ENCODE results near the gene NTHL1. TPM values are rescaled to one million over a fixed set of nuclear protein-coding genes. Genes with fewer than 3 reads are reported as not detected.

Gene NTHL1
- total and polyA plus RNA-seq, 2 of the 13 experiments (the other 11 are each of a cell fraction or from before 2014, with no cell fraction given), result 47.5 to 64.9 TPM

DNA sequence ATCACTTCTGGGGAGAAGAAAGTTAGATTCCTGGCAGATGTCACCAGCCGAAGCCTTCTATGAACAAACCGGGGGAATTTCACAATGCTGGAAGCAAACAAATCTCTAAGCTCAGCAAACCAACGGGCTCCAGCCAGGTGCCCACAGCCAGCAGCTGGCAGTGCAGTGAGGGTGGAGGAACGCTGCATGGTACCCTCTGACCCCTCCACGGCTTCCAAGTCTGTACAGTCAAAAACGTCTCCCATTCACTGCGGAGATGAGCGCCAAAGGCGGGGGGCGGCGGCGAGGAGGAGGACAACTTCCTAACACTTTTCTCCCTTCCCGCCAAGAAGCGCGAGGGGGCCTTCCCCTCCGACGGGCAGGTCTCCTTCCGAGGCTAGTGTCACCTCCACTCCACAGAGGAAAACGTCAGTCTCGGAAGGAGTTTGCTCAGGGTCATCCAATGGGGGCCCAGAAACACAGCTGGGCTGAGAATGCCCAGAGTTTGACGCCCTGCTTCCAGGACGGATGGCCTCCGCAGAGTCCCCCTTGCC, 38.9 kb downstream of the NTHL1 start (continued):
- TF ChIP-seq, protein P1, sequence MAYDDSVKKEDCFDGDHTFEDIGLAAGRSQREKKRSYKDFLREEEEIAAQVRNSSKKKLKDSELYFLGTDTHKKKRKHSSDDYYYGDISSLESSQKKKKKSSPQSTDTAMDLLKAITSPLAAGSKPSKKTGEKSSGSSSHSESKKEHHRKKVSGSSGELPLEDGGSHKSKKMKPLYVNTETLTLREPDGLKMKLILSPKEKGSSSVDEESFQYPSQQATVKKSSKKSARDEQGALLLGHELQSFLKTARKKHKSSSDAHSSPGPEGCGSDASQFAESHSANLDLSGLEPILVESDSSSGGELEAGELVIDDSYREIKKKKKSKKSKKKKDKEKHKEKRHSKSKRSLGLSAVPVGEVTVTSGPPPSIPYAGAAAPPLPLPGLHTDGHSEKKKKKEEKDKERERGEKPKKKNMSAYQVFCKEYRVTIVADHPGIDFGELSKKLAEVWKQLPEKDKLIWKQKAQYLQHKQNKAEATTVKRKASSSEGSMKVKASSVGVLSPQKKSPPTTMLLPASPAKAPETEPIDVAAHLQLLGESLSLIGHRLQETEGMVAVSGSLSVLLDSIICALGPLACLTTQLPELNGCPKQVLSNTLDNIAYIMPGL (CRISPR knock-in tag; IDR thresholded peaks at IDR 0.05; ENCODE audit: borderline replicate concordance in 1 of 2, low read depth in 1 of 2), result peak in 1 of 2 experiments; percentile 18; a peak in 1 of 4 replicates
- TF ChIP-seq POLR2A (IDR thresholded peaks at IDR 0.05; ENCODE audit: insufficient read depth in 1 of 2, low read depth in 2 of 2, low read length in 2 of 2), result peak in 1 of 2 experiments; percentile 53; a peak in 2 of 4 replicates
- TF ChIP-seq ZNF605 (CRISPR knock-in tag; IDR thresholded peaks at IDR 0.05), result 0 out of 2 replicates have a peak, but pooled peaks have one; percentile 34
- TF ChIP-seq HNRNPL (IDR thresholded peaks at IDR 0.05; ENCODE audit: low read depth, low read length), result peak; percentile 90
- TF ChIP-seq GABPB1 (CRISPR knock-in tag; IDR thresholded peaks at IDR 0.05), result no peak
- 0 out of 2 replicates have a peak, but pooled peaks have one; percentile 14 for TF ChIP-seq HDAC2 (CRISPR knock-in tag; IDR thresholded peaks at IDR 0.05)
- 0 out of 2 replicates have a peak, but pooled peaks have one; percentile 31 for TF ChIP-seq MLLT10 (CRISPR knock-in tag; IDR thresholded peaks at IDR 0.05)
- TF ChIP-seq RCOR2 (CRISPR knock-in tag; IDR thresholded peaks at IDR 0.05), result no peak
- 0 out of 2 replicates have a peak, but pooled peaks have one; percentile 38 for TF ChIP-seq RNF2 (conservative IDR thresholded peaks at IDR 0.05; ENCODE audit: low read depth)
- peak; percentile 80 for TF ChIP-seq BCL6 (CRISPR knock-in tag; IDR thresholded peaks at IDR 0.05)
- TF ChIP-seq, protein P2, sequence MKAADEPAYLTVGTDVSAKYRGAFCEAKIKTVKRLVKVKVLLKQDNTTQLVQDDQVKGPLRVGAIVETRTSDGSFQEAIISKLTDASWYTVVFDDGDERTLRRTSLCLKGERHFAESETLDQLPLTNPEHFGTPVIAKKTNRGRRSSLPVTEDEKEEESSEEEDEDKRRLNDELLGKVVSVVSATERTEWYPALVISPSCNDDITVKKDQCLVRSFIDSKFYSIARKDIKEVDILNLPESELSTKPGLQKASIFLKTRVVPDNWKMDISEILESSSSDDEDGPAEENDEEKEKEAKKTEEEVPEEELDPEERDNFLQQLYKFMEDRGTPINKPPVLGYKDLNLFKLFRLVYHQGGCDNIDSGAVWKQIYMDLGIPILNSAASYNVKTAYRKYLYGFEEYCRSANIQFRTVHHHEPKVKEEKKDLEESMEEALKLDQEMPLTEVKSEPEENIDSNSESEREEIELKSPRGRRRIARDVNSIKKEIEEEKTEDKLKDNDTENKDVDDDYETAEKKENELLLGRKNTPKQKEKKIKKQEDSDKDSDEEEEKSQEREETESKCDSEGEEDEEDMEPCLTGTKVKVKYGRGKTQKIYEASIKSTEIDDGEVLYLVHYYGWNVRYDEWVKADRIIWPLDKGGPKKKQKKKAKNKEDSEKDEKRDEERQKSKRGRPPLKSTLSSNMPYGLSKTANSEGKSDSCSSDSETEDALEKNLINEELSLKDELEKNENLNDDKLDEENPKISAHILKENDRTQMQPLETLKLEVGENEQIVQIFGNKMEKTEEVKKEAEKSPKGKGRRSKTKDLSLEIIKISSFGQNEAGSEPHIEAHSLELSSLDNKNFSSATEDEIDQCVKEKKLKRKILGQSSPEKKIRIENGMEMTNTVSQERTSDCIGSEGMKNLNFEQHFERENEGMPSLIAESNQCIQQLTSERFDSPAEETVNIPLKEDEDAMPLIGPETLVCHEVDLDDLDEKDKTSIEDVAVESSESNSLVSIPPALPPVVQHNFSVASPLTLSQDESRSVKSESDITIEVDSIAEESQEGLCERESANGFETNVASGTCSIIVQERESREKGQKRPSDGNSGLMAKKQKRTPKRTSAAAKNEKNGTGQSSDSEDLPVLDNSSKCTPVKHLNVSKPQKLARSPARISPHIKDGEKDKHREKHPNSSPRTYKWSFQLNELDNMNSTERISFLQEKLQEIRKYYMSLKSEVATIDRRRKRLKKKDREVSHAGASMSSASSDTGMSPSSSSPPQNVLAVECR (CRISPR knock-in tag; IDR thresholded peaks at IDR 0.05; ENCODE audit: borderline replicate concordance), result peak; percentile 58; the same call in 1 of the 2 replicates
- TF ChIP-seq HES4 (CRISPR knock-in tag; IDR thresholded peaks at IDR 0.05; ENCODE audit: borderline replicate concordance), result no peak
- peak; percentile 57; the same call in 1 of the 2 replicates for TF ChIP-seq NFKB2 (CRISPR knock-in tag; IDR thresholded peaks at IDR 0.05; ENCODE audit: borderline replicate concordance)
- TF ChIP-seq, protein P3, sequence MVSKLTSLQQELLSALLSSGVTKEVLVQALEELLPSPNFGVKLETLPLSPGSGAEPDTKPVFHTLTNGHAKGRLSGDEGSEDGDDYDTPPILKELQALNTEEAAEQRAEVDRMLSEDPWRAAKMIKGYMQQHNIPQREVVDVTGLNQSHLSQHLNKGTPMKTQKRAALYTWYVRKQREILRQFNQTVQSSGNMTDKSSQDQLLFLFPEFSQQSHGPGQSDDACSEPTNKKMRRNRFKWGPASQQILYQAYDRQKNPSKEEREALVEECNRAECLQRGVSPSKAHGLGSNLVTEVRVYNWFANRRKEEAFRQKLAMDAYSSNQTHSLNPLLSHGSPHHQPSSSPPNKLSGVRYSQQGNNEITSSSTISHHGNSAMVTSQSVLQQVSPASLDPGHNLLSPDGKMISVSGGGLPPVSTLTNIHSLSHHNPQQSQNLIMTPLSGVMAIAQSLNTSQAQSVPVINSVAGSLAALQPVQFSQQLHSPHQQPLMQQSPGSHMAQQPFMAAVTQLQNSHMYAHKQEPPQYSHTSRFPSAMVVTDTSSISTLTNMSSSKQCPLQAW (CRISPR knock-in tag; IDR thresholded peaks at IDR 0.05), result 0 out of 2 replicates have a peak, but pooled peaks have one; percentile 20
- TF ChIP-seq, protein P4, sequence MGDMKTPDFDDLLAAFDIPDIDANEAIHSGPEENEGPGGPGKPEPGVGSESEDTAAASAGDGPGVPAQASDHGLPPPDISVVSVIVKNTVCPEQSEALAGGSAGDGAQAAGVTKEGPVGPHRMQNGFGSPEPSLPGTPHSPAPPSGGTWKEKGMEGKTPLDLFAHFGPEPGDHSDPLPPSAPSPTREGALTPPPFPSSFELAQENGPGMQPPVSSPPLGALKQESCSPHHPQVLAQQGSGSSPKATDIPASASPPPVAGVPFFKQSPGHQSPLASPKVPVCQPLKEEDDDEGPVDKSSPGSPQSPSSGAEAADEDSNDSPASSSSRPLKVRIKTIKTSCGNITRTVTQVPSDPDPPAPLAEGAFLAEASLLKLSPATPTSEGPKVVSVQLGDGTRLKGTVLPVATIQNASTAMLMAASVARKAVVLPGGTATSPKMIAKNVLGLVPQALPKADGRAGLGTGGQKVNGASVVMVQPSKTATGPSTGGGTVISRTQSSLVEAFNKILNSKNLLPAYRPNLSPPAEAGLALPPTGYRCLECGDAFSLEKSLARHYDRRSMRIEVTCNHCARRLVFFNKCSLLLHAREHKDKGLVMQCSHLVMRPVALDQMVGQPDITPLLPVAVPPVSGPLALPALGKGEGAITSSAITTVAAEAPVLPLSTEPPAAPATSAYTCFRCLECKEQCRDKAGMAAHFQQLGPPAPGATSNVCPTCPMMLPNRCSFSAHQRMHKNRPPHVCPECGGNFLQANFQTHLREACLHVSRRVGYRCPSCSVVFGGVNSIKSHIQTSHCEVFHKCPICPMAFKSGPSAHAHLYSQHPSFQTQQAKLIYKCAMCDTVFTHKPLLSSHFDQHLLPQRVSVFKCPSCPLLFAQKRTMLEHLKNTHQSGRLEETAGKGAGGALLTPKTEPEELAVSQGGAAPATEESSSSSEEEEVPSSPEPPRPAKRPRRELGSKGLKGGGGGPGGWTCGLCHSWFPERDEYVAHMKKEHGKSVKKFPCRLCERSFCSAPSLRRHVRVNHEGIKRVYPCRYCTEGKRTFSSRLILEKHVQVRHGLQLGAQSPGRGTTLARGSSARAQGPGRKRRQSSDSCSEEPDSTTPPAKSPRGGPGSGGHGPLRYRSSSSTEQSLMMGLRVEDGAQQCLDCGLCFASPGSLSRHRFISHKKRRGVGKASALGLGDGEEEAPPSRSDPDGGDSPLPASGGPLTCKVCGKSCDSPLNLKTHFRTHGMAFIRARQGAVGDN (CRISPR knock-in tag; IDR thresholded peaks at IDR 0.05), result peak; percentile 69
- TF ChIP-seq, protein P5, sequence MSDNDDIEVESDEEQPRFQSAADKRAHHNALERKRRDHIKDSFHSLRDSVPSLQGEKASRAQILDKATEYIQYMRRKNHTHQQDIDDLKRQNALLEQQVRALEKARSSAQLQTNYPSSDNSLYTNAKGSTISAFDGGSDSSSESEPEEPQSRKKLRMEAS (IDR thresholded peaks at IDR 0.05), result peak; percentile 54; the same call in 1 of the 2 replicates
